Endothelial cell of umbilical vein (primary cell): ENCODE measurements around the gene SPRED2. TPM values are rescaled to one million over a fixed set of nuclear protein-coding genes. Genes with fewer than 3 reads are reported as not detected.

ENCODE experiments used
- BruUV-seq: library from RNA; stranded (reverse); fragments of 400-500 nt; replicated peaks from 2 replicates; lab custom pipeline; 2021; lab: Mats Ljungman, UMichigan
- CTCF ChIA-PET: fragments of 300-600, 350-600 bp; sonication (Branson Sonifier 250); formaldehyde crosslinking; loops from one replicate; lab custom pipeline; 2021; ENCODE audit warnings: antibody characterized with exemption, inconsistent platforms; lab: Charles Lee
- POLR2A ChIA-PET: fragments of 300-600, 350-600 bp; sonication (Branson Sonifier 250); formaldehyde crosslinking; loops from one replicate; lab custom pipeline; 2021; ENCODE audit warnings: antibody characterized with exemption, inconsistent platforms; lab: Charles Lee
- DNase-seq: peaks from one replicate; pipeline ENCODE4 v3.0.0-alpha.2; 2011; ENCODE audit warnings: low read depth, low spot score
- FAIRE-seq: peaks from 2 replicates; lab custom pipeline; 2011; peaks lifted over from hg19 to GRCh38; lab: Jason Lieb, UNC
- H2AFZ ChIP-seq: 2 replicates; pipeline ENCODE4 v1.6.0; 2012; ENCODE audit warnings: low read depth, low read length, control low read depth, inconsistent platforms
- H3K27ac ChIP-seq: 2 replicates; pipeline ENCODE4 v1.5.1; 2011; ENCODE audit warnings: low read depth, mild to moderate bottlenecking, control low read depth, low read length, moderate library complexity; ENCODE audit not compliant: insufficient read depth
- H3K27me3 ChIP-seq, 2 experiments: 2 replicates each; pipeline versions ENCODE4 v1.6.0 to v1.6.1; 2011; ENCODE audit warnings: low read length in 2 of 2, mixed read lengths in 1 of 2; ENCODE audit not compliant: control insufficient read depth in 2 of 2, insufficient read depth in 2 of 2
- H3K36me3 ChIP-seq, 2 experiments: 2 replicates in 1 of 2; 3 replicates in 1 of 2; pipeline ENCODE4 v1.5.1; 2011; ENCODE audit warnings: low read length in 2 of 2, mild to moderate bottlenecking in 1 of 2, moderate library complexity in 1 of 2; ENCODE audit not compliant: control insufficient read depth in 2 of 2, insufficient read depth in 2 of 2; ENCODE audit errors: extremely low read depth in 1 of 2
- H3K4me1 ChIP-seq: 3 replicates; pipeline ENCODE4 v1.5.1; 2011; ENCODE audit warnings: mild to moderate bottlenecking, low read length; ENCODE audit not compliant: control insufficient read depth, insufficient read depth; ENCODE audit errors: extremely low read depth
- H3K4me2 ChIP-seq: 2 replicates; pipeline ENCODE4 v1.6.1; 2011; ENCODE audit warnings: low read length, control low read depth, mixed read lengths; ENCODE audit not compliant: insufficient read depth
- H3K4me3 ChIP-seq, 3 experiments: fragments of 200-600 bp in 1 of 3; sonication (generic), shearing (Covaris generic) in 1 of 3; replicated peaks in 1 of 3; 2 replicates each; pipeline ENCODE4 v1.5.1; 2011 to 2016; ENCODE audit warnings: control low read depth in 3 of 3, low read length in 3 of 3, mild to moderate bottlenecking in 2 of 3, inconsistent platforms in 1 of 3, low read depth in 1 of 3, moderate library complexity in 1 of 3; ENCODE audit not compliant: insufficient read depth in 1 of 3
- H3K79me2 ChIP-seq: 2 replicates; pipeline ENCODE4 v1.6.0; 2012; ENCODE audit warnings: low read length, inconsistent platforms; ENCODE audit not compliant: control insufficient read depth, insufficient read depth
- H3K9ac ChIP-seq: replicated peaks from 2 replicates; pipeline ENCODE3; 2011; ENCODE audit warnings: low read length, control low read depth; ENCODE audit not compliant: insufficient read depth; ENCODE audit errors: extremely low read depth
- H3K9me1 ChIP-seq: replicated peaks from 3 replicates; pipeline ENCODE4 v1.6.0; 2011; ENCODE audit warnings: mild to moderate bottlenecking, low read length; ENCODE audit not compliant: control insufficient read depth, insufficient read depth; ENCODE audit errors: extremely low read depth
- H3K9me3 ChIP-seq: replicated peaks from 2 replicates; pipeline ENCODE4 v1.5.1; 2012; ENCODE audit warnings: low read length, inconsistent platforms; ENCODE audit not compliant: control insufficient read depth, insufficient read depth
- H4K20me1 ChIP-seq: replicated peaks from 2 replicates; pipeline ENCODE3; 2011; ENCODE audit warnings: mild to moderate bottlenecking, low read length; ENCODE audit not compliant: control insufficient read depth, insufficient read depth; ENCODE audit errors: extremely low read depth
- CTCF ChIP-seq, 2 donors: IDR thresholded peaks; 1 replicate in 1 of 2; 2 replicates in 1 of 2; pipeline ENCODE4 v1.5.1; 2011; ENCODE audit warnings: low read length in 2 of 2, mild to moderate bottlenecking in 2 of 2, moderate library complexity in 2 of 2, control low read depth in 1 of 2, inconsistent platforms in 1 of 2, low read depth in 1 of 2; ENCODE audit not compliant: insufficient read depth in 1 of 2; ENCODE audit errors: extremely low read depth in 1 of 2
- EZH2 ChIP-seq: IDR thresholded peaks from 2 replicates; pipeline ENCODE4 v1.6.1; 2012; ENCODE audit warnings: borderline replicate concordance, low read depth, mild to moderate bottlenecking, moderate library complexity, low read length, inconsistent platforms; ENCODE audit not compliant: severe bottlenecking
- FOS ChIP-seq: IDR thresholded peaks from 2 replicates; pipeline ENCODE4 v1.6.1; 2011; ENCODE audit warnings: mild to moderate bottlenecking, low read length, moderate library complexity, borderline replicate concordance; ENCODE audit not compliant: insufficient read depth
- GATA2 ChIP-seq: IDR thresholded peaks from 2 replicates; pipeline ENCODE4 v1.7.0; 2011; ENCODE audit warnings: low read depth, mild to moderate bottlenecking, moderate library complexity, mixed read lengths, low read length; ENCODE audit not compliant: insufficient read length, insufficient read depth
- JUN ChIP-seq: IDR thresholded peaks from 2 replicates; pipeline ENCODE4 v1.6.1; 2011; ENCODE audit warnings: borderline replicate concordance, low read depth; ENCODE audit not compliant: insufficient read length, insufficient read depth
- MAX ChIP-seq: IDR thresholded peaks from 2 replicates; pipeline ENCODE4 v1.6.1; 2011; ENCODE audit not compliant: insufficient read depth, insufficient read length
- MYC ChIP-seq: IDR thresholded peaks from one replicate; pipeline ENCODE4 v1.6.1; 2011; ENCODE audit warnings: mild to moderate bottlenecking, low read depth, low read length
- POLR2A ChIP-seq: IDR thresholded peaks from 2 replicates; pipeline ENCODE4 v1.6.1; 2012; ENCODE audit warnings: low read depth, mild to moderate bottlenecking, control low read depth, low read length
- POLR2AphosphoS5 ChIP-seq: IDR thresholded peaks from 2 replicates; pipeline ENCODE4 v1.6.1; 2012; ENCODE audit warnings: low read depth, mild to moderate bottlenecking, control low read depth, low read length, moderate library complexity; ENCODE audit not compliant: insufficient read depth
- dilution Hi-C: fragments of 300-500 bp; cut with MboI; formaldehyde crosslinking; loops from one replicate; pipeline ENCODE4 v1.15.0; 2019; ENCODE audit warnings: low sequenced_read_pairs; ENCODE audit not compliant: extremely low pct_ligation_motif_present
- intact Hi-C: fragments of 100-400 bp; cut with micrococcal nuclease; formaldehyde crosslinking; loops from one replicate; pipeline ENCODE4 v1.10.0; 2022
- polyA plus RNA-seq, 4 experiments: library from polyadenylated mRNA; depleted of rRNA in 3 of 4; stranded (reverse) in 3 of 4; unstranded in 1 of 4; fragments of >200 nt; gene quantifications; 2 replicates each; pipeline versions ENCODE4 v1.2.1 to v1.2.3, GENCODE V29; 2011 to 2012; ENCODE audit warnings: missing spikeins in 1 of 4
- total RNA-seq: library from RNA; stranded (reverse); gene quantifications from 2 replicates; pipeline ENCODE4 v1.2.3, GENCODE V29; 2021

Gene SPRED2
- total and polyA plus RNA-seq, 2 donors (not counting 3 experiments of a cell fraction or from before 2014, with no cell fraction given) = 3.6 to 9.6 TPM

GRCh38 chr2:65277118-65277517 lies 155.3 kb downstream of the SPRED2 start:
- no peak for DNase-seq
- CTCF ChIA-PET = interaction anchor here (0.9 to 3.5 kb wide), 12 partner anchors 9 to 297 kb away, joined by 3 to 20 read pairs (median 4); no protein-coding TSS in a partner anchor

More at GRCh38 chr2:65277118-65277517, 155.3 kb downstream of the SPRED2 start:
- intact Hi-C loops (loop anchor here (5.0 kb wide), 1 partner anchor 90 kb away; no protein-coding TSS in a partner anchor), dilution Hi-C loops (no loop called here)
- no peak for TF ChIP-seq POLR2A
- no peak for TF ChIP-seq EZH2
- TF ChIP-seq CTCF (IDR thresholded peaks at IDR 0.05; ENCODE audit: extremely low read depth in 1 of 2, insufficient read depth in 1 of 2, low read depth in 1 of 2, low read length in 2 of 2) = no peak
- no peak for TF ChIP-seq FOS
- TF ChIP-seq MAX = no peak
- TF ChIP-seq MYC = no peak
- no peak for TF ChIP-seq POLR2AphosphoS5
- no peak for TF ChIP-seq GATA2
- no peak for TF ChIP-seq JUN
- peaks cover 2 to 4% of the 10 kb centered on the region in 2 experiments for H3K36me3 ChIP-seq
- H3K9ac ChIP-seq = no peak overlapping the region
- BruUV-seq = no TSS peak
- peaks cover 0 to 6% of the 10 kb centered on the region in 2 experiments for H3K27me3 ChIP-seq
- H3K4me1 ChIP-seq = peaks cover 16% of the 10 kb centered on the region
- H3K9me1 ChIP-seq = no peaks in the 10 kb centered on the region
- FAIRE-seq = no peak
- H3K9me3 ChIP-seq = no peaks in the 10 kb centered on the region
- no peak overlapping the region for H3K4me3 ChIP-seq
- H3K27ac ChIP-seq = no peak overlapping the region
- H2AFZ ChIP-seq = no peak overlapping the region
- no peaks in the 10 kb centered on the region for H4K20me1 ChIP-seq
- no peak overlapping the region for H3K4me2 ChIP-seq
- H3K79me2 ChIP-seq = no peaks in the 10 kb centered on the region
- POLR2A ChIA-PET = no interaction called here
